ENCODE measurements around the gene KIF20A.

GRCh38 chr5:138140268-138140667 lies 38.6 kb upstream of the KIF20A start:
- no peak for TF ChIP-seq BHLHE40 (IDR thresholded peaks at IDR 0.05; ENCODE audit: borderline replicate concordance)
- no peak for TF ChIP-seq ARNT (IDR thresholded peaks at IDR 0.05)
- TF ChIP-seq SP1 (IDR thresholded peaks at IDR 0.05) = no peak
- TF ChIP-seq SUZ12 (IDR thresholded peaks at IDR 0.05) = no peak

Data from HEK293T (cell line).